Stimulated activated CD8-positive, alpha-beta memory T cell treated with anti-CD3 and anti-CD28 coated beads, Interleukin-7, amount 100 ng/mL, for 4 hours (primary cell): Measurements from ENCODE around the gene SLC38A10.

Experiments
- DNase-seq, 2 donors: peaks; one replicate each; pipeline ENCODE4 v3.0.0-alpha.2; 2020; ENCODE audit warnings: low read depth in 2 of 2

The SLC38A10 gene

GRCh38 chr17:81277946-81278693 is 17.0 kb downstream of the SLC38A10 start:
- no peak for DNase-seq

DNA sequence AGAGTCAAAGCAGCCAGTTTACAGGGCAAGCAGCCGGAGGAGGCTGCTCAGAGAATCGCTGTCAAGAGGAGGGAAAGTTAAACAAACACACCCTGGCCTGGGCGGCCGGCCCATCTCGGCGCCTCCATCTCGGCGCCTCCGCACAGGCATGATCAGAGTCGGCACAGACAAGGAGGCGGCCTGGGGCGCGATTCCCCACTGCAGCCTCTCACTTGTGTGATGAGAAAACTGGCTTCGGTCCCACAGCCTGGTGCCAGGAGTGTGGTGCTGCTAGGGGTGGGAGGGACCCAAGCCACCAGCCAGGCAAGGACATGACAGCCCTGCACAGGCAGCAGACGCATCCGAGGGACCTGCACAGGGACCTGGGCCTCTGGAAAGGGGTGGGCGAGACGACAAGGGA is 17.7 kb downstream of the SLC38A10 start:
- DNase-seq, result no peak

GRCh38 chr17:81276781-81277180 is 18.3 kb downstream of the SLC38A10 start:
- no peak for DNase-seq

DNA sequence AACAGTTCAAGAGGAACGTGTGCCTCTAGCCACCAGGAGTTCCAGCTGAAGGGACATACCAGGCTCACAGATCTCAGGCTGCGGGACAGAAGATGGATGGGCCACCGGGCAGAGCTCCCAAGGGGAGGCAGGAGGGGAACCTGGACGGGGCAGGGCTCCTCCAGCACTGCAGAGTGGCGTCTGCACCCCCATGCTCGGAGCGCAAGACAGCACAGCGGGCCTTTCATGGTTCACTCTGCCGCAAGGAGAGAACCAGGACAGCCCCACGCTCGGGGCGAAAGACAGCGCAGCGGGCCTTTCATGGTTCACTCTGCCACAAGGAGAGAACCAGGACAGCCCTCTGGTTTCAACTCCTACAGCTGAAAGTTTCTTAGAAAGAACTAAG is 20.6 kb downstream of the SLC38A10 start:
- no peak for DNase-seq

DNA sequence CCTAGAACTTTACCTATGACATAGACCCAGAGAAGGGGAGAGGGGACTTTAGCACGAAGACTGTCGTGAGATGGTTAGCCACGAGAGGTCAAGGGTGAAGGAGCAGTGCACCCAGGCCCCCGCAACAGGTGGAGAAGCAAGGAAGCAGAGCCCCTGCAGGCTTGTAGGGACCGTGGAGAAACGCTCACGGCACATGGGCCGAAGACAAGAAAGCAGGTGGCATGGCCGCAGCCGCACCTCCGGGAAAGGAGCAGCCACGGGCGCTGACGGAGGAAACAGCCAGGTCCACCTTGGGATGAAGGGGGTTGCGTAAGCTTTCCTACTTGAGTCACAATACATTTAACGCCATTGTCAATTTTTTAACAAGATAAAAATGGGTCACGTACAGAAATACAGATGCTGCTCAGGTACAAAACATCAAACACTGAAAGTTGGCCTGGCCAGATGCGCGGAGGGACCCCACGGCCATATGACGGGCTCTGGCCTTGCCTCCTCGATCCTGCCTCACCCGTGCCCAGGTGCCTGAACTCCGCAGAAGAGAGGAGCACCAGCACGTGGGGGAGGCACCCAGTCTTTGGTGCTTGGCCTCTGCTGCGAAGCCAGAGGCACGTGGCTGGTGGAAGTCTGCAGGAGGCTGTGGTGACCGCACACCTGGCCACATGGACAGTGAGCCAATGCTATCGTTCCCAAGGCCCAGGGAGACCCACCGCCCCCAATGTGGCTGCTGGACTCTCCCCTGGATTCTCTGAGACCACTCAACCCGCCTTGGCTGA is 21.2 kb downstream of the SLC38A10 start:
- DNase-seq, result no peak

DNA sequence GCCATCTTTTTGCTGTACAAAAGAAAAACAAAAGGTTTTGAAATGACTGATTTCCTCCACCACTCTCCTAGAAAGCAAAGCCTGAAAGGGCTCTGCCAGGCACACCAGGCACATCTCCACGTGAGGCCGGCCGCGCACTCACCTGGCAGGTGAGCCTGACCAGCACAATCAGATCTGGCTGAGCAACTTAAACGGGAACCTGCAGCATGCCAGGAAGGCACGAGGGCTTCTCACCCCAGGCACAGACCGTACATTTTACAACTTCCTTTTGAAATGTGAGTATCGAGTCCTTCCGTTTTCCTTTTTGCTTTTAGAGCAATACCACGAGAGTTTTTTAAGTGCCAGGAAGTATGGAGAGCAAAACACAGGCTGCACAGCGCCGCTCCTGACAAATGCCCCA is 22.5 kb downstream of the SLC38A10 start:
- no peak for DNase-seq

DNA sequence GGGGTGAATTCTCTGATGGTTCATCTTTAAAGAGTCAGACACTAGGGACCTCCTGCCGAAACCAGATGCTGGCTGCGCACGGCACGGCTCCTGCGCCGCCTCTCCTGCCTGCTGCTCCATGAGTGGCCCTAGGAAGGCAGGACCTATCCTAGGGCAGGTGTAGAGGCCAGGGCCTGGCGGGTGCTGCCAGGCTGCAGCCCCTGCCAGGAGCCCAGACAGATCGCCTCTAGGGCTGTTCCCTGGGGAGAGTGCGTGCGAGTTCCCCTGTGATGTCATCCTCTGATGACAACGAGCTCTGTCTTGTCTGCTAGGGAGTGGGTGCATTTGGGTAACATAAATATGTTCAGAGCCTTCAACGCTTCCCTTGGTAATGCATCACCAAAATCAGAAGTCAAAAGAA is 23.9 kb downstream of the SLC38A10 start:
- no peak for DNase-seq

- no peak for DNase-seq
Measured at GRCh38 chr17:81270279-81270678, 24.8 kb downstream of the SLC38A10 start.

DNA sequence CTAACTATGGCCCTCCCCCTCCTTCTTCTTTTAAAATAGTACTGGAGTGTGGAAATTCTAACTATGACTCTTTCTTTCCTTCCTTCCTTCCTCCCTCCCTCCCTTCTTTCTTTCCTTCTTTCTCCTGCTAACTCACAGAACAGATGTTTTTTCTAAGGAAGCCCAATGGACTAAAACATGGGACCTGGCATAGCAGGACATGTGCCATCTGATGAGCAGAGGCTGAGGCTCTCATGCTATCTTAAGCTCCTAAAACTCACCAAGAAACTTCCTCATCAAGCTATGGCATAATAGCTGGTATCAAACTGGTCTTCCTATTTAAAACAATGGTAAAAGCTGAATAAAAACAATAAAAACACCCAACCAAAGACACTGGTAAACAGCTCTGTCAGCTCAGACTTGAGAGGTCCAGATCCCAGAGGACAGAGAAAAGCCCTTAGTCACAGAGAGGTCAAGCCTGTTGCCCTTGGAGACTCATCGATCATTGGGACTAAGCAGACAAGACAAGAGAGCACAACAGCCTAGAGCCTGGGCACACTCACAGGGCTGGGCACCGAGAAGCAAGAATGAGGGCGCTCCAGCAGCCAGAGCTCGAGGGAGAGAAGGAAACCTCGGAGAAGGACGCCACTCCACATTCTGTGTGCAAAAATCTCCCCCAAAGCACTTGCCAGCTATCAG is 27.6 kb downstream of the SLC38A10 start:
- no peak for DNase-seq

GRCh38 chr17:81265576-81265975 is 29.5 kb downstream of the SLC38A10 start:
- no peak for DNase-seq

DNA sequence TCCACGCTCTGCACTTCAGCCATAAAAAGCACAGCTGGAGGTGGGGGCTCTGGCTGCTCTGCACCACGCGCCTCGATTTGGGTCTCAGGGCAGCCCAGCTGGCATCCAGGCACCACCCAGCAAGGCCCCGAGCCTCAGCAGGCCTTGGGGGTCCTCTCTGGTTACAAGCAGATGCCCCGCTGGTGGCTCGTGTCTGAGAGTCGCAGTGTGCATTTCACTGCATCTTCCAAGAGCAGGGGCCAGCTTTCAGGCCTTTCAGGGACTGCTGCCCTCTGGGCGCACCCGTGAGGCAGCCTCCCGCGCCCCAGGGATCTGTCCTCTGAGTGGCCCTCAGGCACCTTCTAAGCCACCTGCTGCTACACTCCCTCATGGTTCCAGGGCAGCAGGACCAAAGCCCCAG is 30.5 kb downstream of the SLC38A10 start:
- no peak for DNase-seq

DNA sequence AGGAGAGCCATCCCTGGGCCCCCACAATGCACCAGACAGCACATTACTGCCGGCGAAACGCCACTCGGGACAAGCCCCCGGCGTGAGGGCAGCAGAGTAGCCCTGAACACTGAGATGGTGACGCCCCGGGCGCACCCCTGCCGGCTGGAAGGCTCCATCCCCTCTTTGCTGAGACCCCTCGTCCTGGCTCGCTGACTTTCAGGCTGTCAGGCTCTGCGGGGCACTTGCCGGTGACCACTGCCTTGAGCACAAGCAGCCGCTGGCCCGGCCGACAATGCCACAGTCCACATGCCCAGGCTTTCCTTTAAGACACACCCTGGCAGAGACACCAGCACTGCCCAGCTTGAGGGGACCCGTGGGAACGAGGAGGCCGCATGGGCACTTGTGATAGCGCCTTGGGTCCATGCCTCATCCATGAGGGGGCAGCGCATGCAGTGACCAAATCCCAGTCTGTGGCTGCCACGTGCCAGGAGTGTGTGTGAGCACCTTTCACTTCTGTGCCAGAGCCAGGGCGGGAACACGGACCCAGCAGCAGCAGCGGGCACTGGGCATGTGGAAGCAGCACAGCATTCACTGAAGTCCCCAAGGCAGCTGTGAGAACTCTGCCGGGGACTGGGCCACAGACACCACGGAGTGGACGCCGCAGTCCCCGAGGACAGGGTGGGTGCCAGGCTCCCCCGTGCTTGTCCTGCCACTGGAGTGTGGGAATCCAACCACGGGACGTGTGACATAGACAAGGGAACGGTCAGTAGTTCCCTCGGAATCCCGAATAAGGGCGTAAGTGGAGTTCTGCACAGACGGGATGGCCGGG is 31.5 kb downstream of the SLC38A10 start:
- no peak for DNase-seq

DNA sequence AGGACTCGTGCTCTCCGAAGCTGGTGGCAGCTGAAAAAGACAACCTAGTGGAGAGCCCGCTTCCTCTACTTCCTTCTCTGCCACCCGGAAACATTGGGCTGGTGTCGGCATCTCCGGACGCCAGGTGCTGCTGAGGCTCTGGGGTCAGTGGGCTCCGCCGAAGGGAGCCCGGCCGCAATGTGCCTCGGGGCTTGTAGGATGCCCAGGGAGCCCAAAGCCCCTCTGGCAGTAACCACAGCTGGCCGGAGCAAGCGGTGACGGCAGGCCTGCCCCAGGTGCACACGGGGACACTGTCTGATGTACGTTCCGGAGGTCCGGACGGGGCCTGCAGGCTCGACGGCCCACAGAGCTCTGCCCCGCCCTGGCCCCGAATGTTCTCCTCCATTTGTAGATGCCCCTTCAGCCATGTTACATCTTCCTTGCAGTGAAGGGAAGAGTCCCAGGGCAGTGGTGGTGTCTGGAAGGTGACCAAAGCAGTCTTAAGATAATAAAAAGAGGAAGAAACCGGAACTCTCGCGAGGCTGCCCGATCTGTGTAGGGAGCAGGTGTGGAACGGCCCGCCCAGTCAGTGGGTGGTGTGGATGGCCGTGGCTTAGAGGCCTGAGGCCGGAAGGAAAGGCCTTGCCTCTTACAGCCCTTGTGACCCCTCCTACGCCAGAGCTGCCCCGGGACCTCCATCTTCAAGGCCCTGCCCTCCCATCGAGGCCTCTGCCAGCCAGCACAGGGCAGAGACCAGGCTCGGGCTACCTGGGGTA is 33.3 kb downstream of the SLC38A10 start:
- no peak for DNase-seq

- DNase-seq, result no peak
Measured at GRCh38 chr17:81261096-81261495, 34.0 kb downstream of the SLC38A10 start.

GRCh38 chr17:81260641-81261040 is 34.5 kb downstream of the SLC38A10 start:
- DNase-seq, result no peak

DNA sequence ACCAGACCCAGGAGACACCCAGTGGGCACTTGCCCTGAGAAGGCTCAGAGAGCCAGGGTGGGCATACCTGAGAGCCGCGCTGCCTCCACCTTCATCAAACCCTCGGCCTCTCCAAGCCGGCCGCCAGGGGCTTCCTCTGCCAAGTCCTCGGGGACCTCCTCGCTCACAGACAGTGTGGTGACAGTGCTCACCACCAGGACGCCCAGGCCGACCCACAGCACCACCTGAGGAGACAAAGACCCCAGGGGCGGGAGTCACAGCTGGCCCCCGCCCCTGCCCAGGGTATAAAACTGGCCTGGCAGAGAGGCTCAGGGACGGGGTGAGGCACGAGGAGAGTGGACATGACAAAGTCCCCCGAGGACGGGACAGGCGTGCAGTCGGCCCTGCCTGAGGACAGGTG is 34.9 kb downstream of the SLC38A10 start:
- DNase-seq, result no peak

- no peak for DNase-seq
Measured at GRCh38 chr17:81259058-81259605, 36.0 kb downstream of the SLC38A10 start.

DNA sequence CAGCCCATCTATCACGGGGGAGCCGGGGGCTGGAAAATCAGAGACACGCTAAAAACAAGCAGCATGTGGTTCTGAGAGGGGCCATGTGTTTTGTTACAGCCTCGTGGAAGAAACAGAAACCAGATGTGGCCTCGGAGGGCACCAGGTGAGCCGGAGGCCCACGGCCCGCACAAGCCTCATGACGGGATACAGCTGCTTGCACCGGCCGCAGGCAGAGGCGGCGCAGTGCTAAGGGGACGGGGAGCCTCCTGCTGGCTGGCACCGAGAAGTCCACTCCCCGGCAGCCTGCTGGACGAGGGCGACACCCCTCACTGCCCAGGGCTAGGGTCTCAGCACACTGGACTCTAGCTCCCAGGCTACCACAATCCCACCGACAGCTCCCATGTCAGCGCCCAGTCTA is 36.8 kb downstream of the SLC38A10 start:
- DNase-seq, result no peak

DNA sequence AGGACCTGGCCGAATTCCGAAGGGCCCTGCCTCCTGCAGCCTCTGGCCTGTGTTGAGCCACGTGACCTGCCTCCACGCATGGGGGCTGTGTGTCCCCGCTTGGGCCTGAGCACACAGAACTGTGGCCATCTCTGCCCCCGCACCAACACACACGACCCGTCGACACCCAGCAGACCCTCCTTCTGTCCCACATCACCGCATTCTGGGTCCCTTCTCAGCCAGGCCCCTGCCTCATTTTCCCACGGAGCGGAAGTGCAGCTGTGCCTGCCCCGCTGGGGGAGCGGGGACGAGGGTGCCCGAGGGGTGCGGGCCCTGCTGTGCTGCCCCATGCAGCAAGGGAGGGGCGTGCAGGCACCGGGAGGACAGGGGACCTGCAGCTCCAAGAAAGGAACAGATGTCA is 37.6 kb downstream of the SLC38A10 start:
- no peak for DNase-seq

- no peak for DNase-seq
Measured at GRCh38 chr17:81256616-81257015, 38.5 kb downstream of the SLC38A10 start.
